Left lung (tissue), 10 donors: ENCODE data around the gene PCDHGC4. TPM values are rescaled to one million over a fixed set of nuclear protein-coding genes. Genes with fewer than 3 reads are reported as not detected.

Source experiments
- ATAC-seq: fragments of 200-7000 bp; cut with Tn5 transposase; one replicate; pipeline ENCODE4 v1.9.1; 2020; ENCODE audit warnings: moderate library complexity
- DNase-seq, 4 donors: peaks; one replicate each; pipeline ENCODE4 v3.0.0-alpha.2; 2013 to 2020
- H3K27ac ChIP-seq, 2 donors: fragments of 200-600 bp; sonication (generic) in 1 of 2; one replicate each; pipeline versions ENCODE4 v1.5.0 to v1.8.0; 2020 to 2021
- H3K27me3 ChIP-seq, 2 donors: fragments of 200-600 bp; sonication (generic) in 1 of 2; one replicate each; pipeline versions ENCODE4 v1.5.0 to v1.8.0; 2020 to 2021
- H3K36me3 ChIP-seq, 2 donors: fragments of 200-600 bp; sonication (generic) in 1 of 2; one replicate each; pipeline versions ENCODE4 v1.5.0 to v1.8.0; 2020 to 2021
- H3K4me1 ChIP-seq, 2 donors: fragments of 200-600 bp; one replicate each; pipeline ENCODE4 v1.8.0; 2021
- H3K4me3 ChIP-seq, 2 donors: fragments of 200-600 bp; sonication (generic) in 1 of 2; one replicate each; pipeline versions ENCODE4 v1.5.0 to v1.8.0; 2020 to 2021; ENCODE audit warnings: mild to moderate bottlenecking in 1 of 2
- H3K9me3 ChIP-seq, 2 donors: fragments of 200-600 bp; sonication (generic) in 1 of 2; one replicate each; pipeline versions ENCODE4 v1.5.0 to v1.8.0; 2020 to 2021
- intact Hi-C, 2 donors: fragments of 100-400 bp; cut with DNase I; formaldehyde crosslinking; loops; one replicate each; pipeline versions ENCODE4 v1.11.2 to v1.14.2; 2022
- polyA plus RNA-seq, 6 donors: library from polyadenylated mRNA; unstranded; fragments of 120-200 nt; gene quantifications; one replicate each; pipeline ENCODE4 v1.2.1, GENCODE V29; 2013; ENCODE audit not compliant: insufficient read length in 6 of 6
- total RNA-seq, 2 donors: library from RNA; stranded (reverse); fragmentation: NEBNext Ultra II Directional; extraction: Animal tissue kit (Norgen Biotek cat#: 25700); gene quantifications; one replicate each; pipeline ENCODE4 v1.2.1, GENCODE V29; 2021
- TF ChIP-seq, protein P1 (sequence below), 2 donors: fragments of 200-600 bp; sonication (generic) in 1 of 2; IDR thresholded peaks; one replicate each; pipeline versions ENCODE4 v1.5.0 to v1.8.0; 2021; ENCODE audit warnings: antibody characterized with exemption in 2 of 2
- donor health status: DM: no; HTN: yes; CAD: no.
- donor health status: DM: no; HTN: no; CAD: no.

Gene PCDHGC4
- total and polyA plus RNA-seq, 8 donors, result 0.79 to 3.3 (median 2.3) TPM

DNA sequence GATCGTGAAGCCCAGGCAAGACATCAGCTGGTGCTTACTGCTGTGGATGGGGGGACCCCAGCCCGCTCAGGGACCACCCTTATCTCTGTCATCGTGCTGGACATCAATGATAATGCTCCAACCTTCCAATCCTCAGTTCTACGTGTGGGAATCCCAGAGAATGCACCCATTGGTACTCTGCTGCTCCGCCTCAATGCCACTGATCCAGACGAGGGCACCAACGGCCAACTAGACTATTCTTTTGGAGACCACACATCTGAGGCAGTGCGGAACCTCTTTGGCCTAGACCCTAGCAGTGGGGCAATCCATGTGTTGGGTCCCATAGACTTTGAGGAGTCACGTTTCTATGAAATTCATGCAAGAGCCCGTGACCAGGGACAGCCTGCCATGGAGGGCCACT lies 5.0 kb downstream of the PCDHGC4 start:
- Histone ChIP-seq H3K36me3 (peaks cover 0 to 35% of the 10 kb centered on the region in 2 donors), H3K4me1 (peaks cover 8 to 30% of the 10 kb centered on the region in 2 donors)
- TF ChIP-seq, protein P1, sequence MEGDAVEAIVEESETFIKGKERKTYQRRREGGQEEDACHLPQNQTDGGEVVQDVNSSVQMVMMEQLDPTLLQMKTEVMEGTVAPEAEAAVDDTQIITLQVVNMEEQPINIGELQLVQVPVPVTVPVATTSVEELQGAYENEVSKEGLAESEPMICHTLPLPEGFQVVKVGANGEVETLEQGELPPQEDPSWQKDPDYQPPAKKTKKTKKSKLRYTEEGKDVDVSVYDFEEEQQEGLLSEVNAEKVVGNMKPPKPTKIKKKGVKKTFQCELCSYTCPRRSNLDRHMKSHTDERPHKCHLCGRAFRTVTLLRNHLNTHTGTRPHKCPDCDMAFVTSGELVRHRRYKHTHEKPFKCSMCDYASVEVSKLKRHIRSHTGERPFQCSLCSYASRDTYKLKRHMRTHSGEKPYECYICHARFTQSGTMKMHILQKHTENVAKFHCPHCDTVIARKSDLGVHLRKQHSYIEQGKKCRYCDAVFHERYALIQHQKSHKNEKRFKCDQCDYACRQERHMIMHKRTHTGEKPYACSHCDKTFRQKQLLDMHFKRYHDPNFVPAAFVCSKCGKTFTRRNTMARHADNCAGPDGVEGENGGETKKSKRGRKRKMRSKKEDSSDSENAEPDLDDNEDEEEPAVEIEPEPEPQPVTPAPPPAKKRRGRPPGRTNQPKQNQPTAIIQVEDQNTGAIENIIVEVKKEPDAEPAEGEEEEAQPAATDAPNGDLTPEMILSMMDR (IDR thresholded peaks at IDR 0.05), result no peak

DNA sequence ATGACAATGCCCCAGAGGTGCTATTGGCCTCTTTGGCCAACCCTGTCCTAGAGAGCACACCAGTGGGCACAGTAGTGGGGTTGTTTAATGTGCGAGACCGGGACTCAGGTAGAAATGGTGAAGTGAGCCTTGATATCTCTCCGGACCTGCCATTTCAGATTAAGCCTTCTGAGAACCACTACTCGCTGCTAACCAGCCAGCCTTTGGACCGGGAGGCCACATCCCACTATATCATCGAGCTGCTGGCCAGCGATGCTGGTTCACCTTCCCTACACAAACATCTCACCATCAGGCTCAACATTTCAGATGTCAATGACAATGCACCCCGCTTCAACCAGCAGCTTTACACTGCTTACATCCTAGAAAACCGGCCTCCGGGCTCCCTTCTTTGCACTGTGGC lies 5.4 kb downstream of the PCDHGC4 start:
- DNase-seq (no peak), ATAC-seq (no peak)
- TF ChIP-seq, protein P1 (IDR thresholded peaks at IDR 0.05), result no peak
- H3K27ac ChIP-seq, result no peak overlapping the region
- H3K4me1 ChIP-seq, result peaks cover 8 to 26% of the 10 kb centered on the region in 2 donors
- peaks cover 0 to 33% of the 10 kb centered on the region in 2 donors for H3K36me3 ChIP-seq
- intact Hi-C loops, result no loop called here
- H3K9me3 ChIP-seq, result no peaks in the 10 kb centered on the region
- H3K27me3 ChIP-seq, result peaks cover 19 to 99% of the 10 kb centered on the region in 2 donors
- H3K4me3 ChIP-seq, result no peak overlapping the region

More for the DNA sequence above, 5.0 kb downstream of the PCDHGC4 start:
- Histone ChIP-seq H3K9me3 (no peaks in the 10 kb centered on the region), H3K4me3 (no peak overlapping the region), H3K27ac (no peak overlapping the region), H3K27me3 (peaks cover 23 to 99% of the 10 kb centered on the region in 2 donors)
- ATAC-seq (no peak), DNase-seq (no peak)
- intact Hi-C loops, result no loop called here

DNA sequence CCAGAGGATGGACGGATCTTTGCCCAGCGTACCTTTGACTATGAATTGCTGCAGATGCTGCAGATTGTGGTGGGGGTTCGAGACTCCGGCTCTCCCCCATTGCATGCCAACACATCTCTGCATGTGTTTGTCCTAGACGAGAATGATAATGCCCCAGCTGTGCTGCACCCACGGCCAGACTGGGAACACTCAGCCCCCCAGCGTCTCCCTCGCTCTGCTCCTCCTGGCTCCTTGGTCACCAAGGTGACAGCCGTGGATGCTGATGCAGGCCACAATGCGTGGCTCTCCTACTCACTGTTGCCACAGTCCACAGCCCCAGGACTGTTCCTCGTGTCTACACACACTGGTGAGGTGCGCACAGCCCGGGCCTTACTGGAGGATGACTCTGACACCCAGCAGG lies 5.9 kb downstream of the PCDHGC4 start:
- Histone ChIP-seq H3K9me3 (no peaks in the 10 kb centered on the region), H3K4me3 (no peak overlapping the region), H3K36me3 (peaks cover 0 to 28% of the 10 kb centered on the region in 2 donors), H3K4me1 (peaks cover 8 to 26% of the 10 kb centered on the region in 2 donors), H3K27me3 (peaks cover 15 to 95% of the 10 kb centered on the region in 2 donors), H3K27ac (no peak overlapping the region)
- ATAC-seq (no peak), DNase-seq (no peak)
- TF ChIP-seq, protein P1 (IDR thresholded peaks at IDR 0.05), result no peak
- intact Hi-C loops, result no loop called here

DNA sequence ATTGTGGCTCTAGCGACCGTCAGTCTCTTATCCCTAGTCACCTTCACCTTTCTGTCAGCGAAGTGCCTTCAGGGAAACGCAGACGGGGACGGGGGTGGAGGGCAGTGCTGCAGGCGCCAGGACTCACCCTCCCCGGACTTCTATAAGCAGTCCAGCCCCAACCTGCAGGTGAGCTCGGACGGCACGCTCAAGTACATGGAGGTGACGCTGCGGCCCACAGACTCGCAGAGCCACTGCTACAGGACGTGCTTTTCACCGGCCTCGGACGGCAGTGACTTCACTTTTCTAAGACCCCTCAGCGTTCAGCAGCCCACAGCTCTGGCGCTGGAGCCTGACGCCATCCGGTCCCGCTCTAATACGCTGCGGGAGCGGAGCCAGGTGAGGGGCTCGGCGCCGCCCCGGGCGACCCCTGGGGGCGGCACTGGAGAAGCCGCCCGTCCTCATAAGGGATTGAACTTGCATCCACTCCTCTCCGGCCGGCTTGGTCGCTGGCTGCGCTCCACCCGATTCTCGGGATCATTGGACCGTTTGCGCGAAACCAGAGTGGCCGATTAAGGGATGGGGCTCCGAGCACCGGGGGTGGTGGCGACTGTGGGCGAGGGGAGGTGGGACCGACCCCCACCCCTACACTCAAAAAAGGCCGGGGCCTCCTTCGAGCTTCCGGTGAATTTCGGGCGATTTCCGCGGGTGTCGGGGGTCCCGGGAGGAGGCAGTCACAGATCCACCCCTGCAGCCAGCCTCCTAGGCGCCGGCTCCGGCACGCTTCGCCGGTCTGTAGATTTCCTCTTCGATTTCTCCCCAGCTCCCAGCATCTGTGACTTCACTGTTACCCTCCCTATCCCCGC lies 6.7 kb downstream of the PCDHGC4 start:
- no peak for DNase-seq
- Histone ChIP-seq H3K4me3 (no peak overlapping the region), H3K9me3 (no peaks in the 10 kb centered on the region), H3K36me3 (peaks cover 0 to 23% of the 10 kb centered on the region in 2 donors), H3K4me1 (peaks cover 8 to 26% of the 10 kb centered on the region in 2 donors), H3K27ac (no peak overlapping the region), H3K27me3 (peaks cover 15 to 87% of the 10 kb centered on the region in 2 donors)
- no peak for ATAC-seq
- TF ChIP-seq, protein P1 (IDR thresholded peaks at IDR 0.05), result no peak
- intact Hi-C loops, result no loop called here

DNA sequence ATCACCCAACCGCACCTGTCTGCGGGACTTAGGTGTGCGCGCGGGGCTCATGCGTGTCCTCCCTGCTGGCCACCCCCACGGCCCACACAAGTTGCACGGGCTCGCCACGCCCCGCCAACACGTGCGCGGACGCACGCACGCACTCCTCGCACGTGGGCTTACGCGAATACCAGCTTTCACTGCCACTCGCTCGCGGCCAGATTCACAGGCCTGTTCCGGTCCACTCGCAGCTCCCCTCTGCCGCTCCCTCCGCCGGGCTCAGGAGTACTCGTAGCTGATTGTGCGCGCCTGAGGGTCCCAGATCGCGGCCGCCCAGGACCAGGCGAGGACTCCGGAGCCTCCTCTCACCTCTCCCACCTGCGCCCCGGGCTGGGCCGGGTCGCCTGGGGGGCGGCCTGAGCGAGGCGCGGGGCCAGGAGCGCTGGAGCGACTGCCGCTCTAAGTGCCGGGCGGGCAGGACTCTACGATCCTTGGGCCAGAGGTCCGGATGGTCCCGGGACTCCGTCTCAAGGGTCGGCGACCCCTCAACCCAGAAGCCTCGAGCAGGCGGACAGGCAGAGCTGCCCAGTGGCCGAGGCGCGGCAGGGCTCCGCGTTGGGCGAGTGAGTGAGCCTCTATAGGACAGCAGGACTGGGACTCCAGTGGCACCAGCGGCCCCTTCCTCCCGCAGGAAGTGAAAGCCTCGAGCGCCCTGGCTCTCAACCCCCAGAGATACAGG lies 7.5 kb downstream of the PCDHGC4 start:
- peaks cover 0 to 20% of the 10 kb centered on the region in 2 donors for H3K36me3 ChIP-seq
- H3K9me3 ChIP-seq, result no peaks in the 10 kb centered on the region
- H3K27ac ChIP-seq, result no peak overlapping the region
- H3K4me1 ChIP-seq, result peaks cover 8 to 26% of the 10 kb centered on the region in 2 donors
- intact Hi-C loops, result no loop called here
- DNase-seq, result no peak
- H3K4me3 ChIP-seq, result no peak overlapping the region
- peaks cover 15 to 79% of the 10 kb centered on the region in 2 donors for H3K27me3 ChIP-seq
- no peak for ATAC-seq
- TF ChIP-seq, protein P1 (IDR thresholded peaks at IDR 0.05), result no peak
